22Rv1 (cell line): ENCODE data around the gene C2orf80.

Experiments used
- H3K27ac ChIP-seq: fragments of 450-650 bp; 2 replicates; pipeline ENCODE4 v1.5.1; 2017
- CTCF ChIP-seq: fragments of 450-650 bp; IDR thresholded peaks from 2 replicates; pipeline ENCODE4 v1.5.1; 2017; ENCODE audit warnings: mild to moderate bottlenecking
- ZFX ChIP-seq: fragments of 450-650 bp; IDR thresholded peaks from 2 replicates; pipeline ENCODE4 v1.6.1; 2017; ENCODE audit warnings: antibody characterized with exemption, borderline replicate concordance

Gene C2orf80

GRCh38 chr2:208189069-208189809 lies 591 bp downstream of the C2orf80 start:
- H3K27ac ChIP-seq = no peak overlapping the region
- TF ChIP-seq CTCF (no peak), ZFX (no peak)

GRCh38 chr2:208186893-208187292 lies 2.9 kb downstream of the C2orf80 start:
- no peak for TF ChIP-seq CTCF
- no peak for TF ChIP-seq ZFX
- H3K27ac ChIP-seq = no peak overlapping the region

- TF ChIP-seq ZFX (no peak), CTCF (no peak)
- H3K27ac ChIP-seq = no peak overlapping the region
Observed at GRCh38 chr2:208186465-208186864, 3.4 kb downstream of the C2orf80 start.

GRCh38 chr2:208183972-208184705 lies 5.7 kb downstream of the C2orf80 start:
- no peak overlapping the region for H3K27ac ChIP-seq
- no peak for TF ChIP-seq CTCF
- TF ChIP-seq ZFX = no peak

GRCh38 chr2:208183526-208183925 lies 6.3 kb downstream of the C2orf80 start:
- no peak overlapping the region for H3K27ac ChIP-seq
- no peak for TF ChIP-seq ZFX
- TF ChIP-seq CTCF = no peak

- TF ChIP-seq CTCF (no peak), ZFX (no peak)
- H3K27ac ChIP-seq = no peak overlapping the region
Observed at GRCh38 chr2:208182835-208183234, 7.0 kb downstream of the C2orf80 start.

- H3K27ac ChIP-seq = no peak overlapping the region
- no peak for TF ChIP-seq ZFX
Observed at GRCh38 chr2:208179028-208179609, 10.7 kb downstream of the C2orf80 start.

GRCh38 chr2:208175840-208176153 lies 14.0 kb downstream of the C2orf80 start:
- no peak overlapping the region for H3K27ac ChIP-seq
- TF ChIP-seq CTCF (no peak), ZFX (no peak)
